NCI-H2227 treated with DMSO at 0.1 percent for 48 hours (cell line): ENCODE measurements around the gene ERRFI1.

Source experiments
- DNase-seq: peaks from one replicate; lab custom pipeline; 2025; lab: John Stamatoyannopoulos, UW

The ERRFI1 gene

DNA sequence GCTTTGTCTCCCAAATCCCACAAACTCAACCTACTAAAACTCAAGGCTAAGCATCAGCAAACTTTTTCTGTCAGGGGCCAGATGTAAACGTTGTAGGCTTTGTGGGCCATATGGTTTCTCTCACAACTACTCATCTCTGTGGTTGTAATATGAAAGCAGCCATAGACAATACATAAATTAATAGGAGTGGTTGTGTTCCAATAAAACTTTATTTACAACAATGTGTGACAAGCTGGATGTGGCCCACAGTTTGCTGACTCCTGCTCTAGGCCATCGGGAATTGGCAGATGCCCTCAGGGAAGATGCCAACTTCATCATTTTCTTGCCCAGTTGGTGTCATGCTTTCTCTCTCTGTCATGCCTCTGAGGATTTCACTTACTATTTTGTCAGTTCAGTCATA is 17.5 kb upstream of the ERRFI1 start:
- DNase-seq = no peak

DNA sequence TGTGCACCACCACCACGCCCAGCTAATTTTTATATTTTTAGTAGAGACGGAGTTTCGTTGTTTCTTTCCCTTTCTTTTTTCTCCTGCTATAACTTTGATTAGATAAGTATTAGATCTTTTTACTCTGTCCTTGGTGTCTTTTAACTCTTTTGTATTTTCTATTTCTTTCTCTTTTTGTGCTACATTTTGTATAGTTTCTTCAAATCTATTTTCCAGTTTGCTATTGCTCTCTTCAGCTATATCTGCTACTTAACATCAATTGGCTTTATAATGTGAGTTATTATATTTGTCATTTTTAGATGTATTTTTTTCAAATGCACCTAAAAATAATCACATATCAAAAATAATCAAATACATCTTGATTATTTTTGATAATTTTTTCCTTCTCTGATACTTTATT is 16.0 kb upstream of the ERRFI1 start:
- no peak for DNase-seq

DNA sequence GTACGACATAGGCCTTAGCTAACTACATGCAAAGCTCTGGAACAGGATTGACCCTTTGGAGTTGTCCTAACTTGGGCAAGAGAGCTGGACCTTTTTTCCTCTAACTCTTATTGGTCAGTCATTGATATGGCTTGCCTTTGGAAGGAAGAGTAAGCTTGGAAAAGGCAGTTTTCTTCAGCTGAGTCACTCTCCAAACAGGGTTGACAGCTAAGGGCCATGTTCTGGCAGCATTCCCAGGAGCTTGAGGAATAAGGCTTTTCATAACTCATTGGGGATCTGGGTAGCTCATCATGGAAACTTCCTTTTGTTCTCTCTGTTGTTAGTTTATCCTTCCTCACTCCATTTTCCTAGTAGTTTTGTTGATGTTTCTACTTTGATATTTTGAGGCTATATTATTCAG is 14.5 kb upstream of the ERRFI1 start:
- DNase-seq = no peak

DNA sequence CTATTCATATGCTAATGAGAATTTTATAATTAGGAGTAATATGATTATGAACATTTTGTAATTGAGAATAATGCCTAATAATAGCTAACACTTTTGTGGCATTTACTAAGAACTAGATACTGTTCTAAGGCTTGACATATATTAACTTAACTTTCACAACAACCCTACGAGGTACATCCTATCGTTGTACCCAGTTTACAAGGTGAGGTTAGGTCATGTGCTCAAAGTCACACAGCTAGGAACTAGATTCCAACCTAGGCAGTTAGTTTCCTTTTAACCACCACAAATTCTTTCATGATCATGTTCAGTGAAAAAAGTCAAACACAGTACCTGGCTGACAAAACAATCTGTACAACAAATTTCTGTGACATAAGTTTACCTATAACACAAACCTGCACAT is 13.0 kb upstream of the ERRFI1 start:
- no peak for DNase-seq

DNA sequence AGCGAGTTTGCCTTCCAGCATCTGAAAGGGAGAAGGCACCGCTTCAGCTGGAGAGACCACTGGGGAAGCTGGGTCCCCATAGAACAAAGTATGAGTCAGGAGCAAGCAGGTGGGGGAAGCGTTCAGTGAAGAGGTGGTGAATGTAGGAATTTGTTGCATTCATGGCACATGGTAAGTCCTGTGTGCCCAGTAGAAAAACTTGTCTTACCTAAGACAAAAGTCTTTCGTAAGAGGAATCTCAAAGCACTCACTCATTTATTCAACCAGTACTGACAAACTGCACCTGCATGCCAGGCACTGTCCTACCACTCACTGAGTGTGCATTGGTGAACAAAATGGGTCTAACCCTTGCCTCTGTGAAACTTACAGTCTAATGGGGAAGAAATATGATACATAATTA is 9.2 kb upstream of the ERRFI1 start:
- no peak for DNase-seq

DNA sequence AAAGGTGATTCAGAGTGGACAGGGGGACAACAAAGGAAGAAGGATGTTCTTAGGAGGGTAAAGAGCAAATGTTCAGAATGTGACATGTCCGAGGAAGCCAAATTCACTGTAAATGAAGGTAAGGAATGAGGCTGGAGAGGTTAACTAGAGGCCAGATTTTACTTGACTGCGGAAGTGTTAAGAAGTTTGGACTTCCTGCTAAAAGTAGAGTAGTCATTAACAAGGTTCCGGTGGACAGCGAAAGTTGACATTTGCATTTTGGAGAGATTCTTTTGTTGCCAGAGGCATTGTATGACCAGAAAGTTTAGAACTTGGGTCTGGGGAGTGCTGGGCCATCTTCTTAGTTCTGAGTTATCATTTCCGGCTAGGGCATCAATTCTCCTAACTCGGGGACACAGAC is 7.2 kb upstream of the ERRFI1 start:
- DNase-seq = no peak

DNA sequence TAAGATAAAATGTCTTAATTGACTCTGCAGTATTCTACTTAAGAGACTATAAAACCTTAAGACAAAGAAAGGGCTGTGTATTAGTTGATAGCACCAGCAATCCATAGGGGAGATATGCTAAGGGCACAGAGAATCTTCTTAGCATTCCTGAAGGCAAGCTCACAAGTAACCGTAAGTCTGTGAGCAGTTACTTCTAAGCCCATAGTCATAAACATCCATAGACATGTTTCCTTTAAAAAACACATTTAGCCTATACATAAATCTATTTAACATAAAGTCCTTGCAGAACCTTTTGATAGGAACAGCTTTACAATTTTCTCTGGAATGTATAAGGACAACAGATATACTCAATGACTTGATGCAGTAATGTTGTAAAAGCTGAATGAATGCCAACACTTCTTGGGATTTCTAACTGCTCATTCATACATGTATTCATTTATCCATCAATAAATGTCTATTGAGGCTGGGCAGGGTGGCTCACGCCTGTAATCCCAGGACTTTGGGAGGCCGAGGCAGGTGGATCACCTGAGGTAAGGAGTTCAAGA is 6.3 kb upstream of the ERRFI1 start:
- no peak for DNase-seq

DNA sequence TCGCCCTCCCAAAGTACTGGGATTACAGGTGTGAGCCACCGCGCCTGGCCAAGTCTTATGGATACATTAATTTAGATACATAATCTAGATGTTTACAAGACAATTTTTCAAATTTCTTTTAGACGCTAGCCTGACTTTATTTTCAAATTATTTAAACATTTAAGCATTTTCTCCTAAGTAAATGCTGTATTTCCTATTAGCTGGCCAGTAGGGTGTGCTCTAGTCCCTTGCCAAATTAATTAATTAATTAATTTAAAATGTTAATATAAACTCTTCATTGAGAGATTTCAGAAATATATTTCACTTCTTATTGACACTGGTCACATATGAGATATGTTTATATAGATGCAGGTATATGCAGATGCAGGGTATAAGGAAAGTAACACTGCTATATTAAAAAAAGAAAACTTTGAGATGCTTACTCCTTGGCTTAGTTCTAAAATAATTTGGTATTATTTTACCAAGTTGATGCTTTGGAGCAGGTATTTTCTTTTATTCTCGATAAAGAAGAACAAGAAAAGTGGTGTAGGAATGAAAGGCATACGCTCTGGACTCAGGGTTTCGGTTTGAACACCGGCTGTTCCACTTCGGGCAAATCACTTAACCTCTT is 5.2 kb upstream of the ERRFI1 start:
- DNase-seq = peak; percentile 46

DNA sequence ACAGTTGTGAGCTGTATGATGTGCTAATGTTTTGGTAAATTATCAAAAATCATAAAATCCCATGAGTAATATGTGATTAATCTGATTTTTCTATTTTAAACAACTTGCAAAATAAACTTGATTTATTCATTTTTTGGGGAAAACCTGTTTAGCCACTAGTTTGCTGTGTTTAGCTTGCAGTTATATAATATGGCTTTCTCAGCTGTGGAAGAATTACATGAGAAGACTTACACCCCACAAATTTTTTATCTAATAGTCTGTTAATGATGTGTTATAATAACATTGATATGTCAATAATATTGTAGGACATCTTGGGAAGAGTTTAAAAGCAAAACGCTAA is 2.4 kb upstream of the ERRFI1 start:
- DNase-seq = no peak

DNA sequence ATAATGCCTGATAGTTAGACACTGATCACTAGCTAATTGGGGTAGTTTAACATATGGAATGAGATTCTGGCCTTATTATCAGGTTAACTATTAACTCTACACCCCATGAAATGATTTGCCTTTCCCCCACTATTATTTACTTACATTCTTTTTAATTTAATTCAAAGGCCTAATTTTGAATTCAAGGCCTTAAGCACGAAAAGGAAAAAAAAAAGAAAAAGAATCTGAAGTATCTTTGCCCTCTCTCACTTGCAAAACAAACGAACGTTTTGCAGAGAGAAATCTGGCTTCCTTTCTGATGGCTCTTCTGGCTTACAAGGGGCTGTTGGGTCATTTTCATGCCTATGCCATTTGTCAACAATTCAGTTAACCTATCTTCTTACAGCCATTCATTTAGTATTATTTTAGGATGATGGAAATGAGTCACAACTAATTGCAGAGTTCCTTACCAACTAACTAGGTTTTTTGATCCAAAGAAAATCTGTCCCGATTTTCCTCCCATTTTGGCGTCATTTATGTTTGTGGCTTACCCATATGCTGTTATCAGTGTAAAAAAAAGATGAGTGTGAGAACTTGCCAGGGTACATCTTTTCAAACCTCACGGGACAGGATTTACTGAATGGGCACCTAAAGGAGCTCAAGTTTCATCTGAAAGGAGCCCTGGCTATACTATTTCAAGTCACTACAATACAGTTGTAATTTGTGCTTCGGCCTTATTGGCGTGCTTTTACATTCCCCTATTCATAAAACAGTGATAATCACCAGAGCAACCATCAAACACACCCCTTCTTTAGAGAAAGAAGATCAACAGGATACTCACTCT is 1.9 kb upstream of the ERRFI1 start:
- DNase-seq = no peak

DNA sequence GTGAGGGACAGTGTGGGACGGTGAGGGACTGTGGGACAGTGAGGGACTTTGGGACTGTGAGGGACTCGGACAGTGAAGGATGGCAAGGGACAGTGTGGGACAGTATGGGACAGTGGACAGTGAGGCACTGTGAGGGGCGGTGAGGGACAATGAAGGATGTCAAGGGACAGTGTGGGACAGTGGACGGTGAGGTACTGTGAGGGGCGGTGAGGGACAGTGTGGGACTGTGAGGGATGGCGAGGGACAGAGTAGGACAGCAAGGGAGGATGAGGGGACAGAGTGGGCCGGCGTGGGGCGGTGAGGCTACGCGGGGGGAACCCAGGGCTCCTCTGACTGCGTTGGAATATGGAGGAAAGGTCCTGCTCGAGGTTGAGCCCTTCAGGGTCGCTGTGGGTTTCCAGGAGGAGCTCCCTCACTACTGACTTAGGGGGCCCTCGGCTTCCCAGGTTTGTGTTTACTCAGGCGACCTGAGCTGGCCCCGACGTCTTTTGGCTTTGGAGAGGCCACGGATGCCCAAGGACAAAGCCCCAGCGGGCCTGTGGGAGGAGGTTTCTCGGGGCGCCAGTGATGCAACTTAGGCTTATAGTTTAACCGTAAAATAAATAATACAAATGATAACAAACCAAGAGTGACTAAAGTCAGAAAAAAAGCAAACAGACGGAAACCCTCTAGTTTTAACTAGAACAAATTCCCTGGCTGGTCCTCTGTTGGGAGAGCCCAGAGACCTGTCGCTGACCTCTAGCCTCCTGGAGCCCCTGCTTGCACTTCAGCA is 1.1 kb upstream of the ERRFI1 start:
- DNase-seq = no peak

DNA sequence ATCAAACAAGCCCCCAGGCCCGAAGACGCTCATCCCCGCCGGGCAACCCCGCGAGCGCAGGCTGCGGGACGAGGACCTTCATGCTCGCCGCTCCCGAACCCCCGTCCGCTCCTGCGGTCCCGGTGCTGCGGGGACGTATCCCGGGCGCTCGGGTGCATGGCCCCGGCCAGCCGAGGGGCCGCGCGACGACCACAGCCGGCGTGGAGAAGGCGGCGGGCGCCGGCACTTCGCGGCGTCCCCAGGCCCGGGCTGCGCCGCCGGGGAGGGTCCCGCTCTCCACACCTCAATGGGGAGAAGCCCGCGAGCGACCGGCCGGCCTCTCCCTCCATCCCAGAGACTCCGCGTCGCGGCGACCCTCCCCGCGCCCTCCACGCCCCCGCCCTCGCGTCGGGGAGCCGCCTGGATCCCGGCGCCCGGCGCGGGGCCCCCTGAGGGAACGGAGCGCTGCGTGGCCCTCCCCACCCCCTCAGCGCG is 401 bp downstream of the ERRFI1 start:
- DNase-seq = no peak

DNA sequence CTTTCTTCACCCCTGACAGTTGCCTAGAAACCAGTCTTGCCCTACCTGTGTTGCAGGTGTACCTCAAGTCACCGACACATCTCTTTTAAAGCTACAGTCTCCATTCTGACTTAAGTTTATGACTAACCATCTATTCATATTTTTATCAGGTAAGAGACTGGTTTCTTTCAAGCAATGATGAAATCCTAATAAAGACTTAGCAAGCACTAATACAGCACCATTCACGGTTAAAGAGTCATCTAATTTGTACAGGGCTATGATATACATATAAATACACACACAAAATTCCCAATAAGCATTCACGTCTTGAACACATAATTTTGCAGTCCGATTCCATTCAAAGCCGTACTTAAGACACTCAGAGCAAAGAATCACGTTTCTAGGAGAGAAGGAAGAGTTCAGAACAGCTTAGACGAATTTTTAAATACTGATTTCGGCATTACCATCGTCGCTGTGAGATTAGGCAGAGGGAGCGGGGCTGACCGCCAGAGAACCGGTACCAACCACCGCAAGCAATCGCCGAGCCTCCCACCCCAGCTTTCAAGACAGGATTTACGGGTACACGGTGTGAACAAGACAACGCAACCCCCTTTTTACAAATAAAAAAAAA is 943 bp downstream of the ERRFI1 start:
- peak; percentile 33 for DNase-seq

DNA sequence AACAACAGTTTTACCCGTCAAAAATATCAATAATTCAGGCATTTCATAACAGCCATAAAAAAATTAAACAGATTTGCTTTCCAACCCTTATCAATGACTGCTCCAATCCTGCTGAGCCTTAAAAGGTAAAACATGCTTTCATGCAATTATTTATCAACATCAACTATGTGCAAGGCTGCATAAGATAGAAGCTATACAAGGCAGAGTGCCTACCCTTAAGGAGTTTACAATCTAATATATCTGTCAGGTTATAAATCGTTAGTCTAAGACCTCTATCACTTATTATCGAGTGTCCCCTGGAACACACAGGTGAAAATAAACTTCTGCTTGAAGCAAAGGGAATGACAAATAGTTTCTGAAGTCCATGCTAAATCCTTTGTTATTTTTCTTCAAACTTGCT is 1.8 kb downstream of the ERRFI1 start:
- no peak for DNase-seq

DNA sequence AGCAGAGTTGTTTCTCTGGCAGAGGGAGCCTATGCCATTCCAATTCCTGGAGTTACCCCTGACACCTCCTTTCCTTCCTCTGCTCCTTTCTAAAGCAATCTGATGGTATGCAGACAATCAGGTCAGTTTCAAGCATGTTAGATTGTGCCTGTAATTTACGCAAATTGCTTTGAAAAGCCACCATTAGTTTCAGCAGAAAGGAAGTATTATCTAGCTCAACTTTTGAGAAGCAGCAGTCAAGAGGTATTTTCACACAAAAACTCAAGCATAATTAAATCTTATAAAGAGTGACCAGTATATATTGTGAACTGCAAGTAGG is 2.2 kb downstream of the ERRFI1 start:
- DNase-seq = no peak

DNA sequence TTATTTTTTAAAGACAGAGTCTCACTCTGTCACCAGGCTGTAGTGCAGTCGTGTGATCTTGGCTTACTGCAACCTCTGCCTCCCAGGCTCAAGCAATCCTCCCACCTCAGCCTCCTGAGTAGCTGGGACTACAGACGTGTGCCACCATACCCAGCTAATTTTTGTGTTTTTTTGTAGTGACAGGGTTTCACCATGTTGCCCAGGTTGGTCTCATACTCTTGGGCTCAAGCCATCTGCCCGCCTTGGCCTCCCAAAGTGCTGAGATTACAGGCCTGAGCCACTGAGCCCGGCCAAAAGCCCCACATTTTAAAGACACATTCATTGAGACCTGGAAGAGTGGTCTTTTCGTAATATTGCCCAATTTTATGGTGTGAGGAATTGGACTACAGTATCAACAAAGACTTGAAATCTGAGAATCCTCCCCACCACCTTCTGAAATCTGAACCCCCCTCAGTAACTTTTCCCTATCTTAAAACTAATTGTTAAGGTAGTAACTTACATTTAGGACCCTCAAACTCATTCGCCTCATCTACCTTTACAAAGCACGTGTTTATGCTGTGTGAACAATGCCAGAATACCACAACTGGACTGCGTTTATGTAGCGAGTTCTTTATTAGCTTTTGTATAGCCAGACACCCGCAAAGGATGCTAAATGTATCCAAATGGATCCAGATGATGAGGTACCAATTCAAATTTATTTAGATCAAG is 2.7 kb downstream of the ERRFI1 start:
- DNase-seq = no peak

DNA sequence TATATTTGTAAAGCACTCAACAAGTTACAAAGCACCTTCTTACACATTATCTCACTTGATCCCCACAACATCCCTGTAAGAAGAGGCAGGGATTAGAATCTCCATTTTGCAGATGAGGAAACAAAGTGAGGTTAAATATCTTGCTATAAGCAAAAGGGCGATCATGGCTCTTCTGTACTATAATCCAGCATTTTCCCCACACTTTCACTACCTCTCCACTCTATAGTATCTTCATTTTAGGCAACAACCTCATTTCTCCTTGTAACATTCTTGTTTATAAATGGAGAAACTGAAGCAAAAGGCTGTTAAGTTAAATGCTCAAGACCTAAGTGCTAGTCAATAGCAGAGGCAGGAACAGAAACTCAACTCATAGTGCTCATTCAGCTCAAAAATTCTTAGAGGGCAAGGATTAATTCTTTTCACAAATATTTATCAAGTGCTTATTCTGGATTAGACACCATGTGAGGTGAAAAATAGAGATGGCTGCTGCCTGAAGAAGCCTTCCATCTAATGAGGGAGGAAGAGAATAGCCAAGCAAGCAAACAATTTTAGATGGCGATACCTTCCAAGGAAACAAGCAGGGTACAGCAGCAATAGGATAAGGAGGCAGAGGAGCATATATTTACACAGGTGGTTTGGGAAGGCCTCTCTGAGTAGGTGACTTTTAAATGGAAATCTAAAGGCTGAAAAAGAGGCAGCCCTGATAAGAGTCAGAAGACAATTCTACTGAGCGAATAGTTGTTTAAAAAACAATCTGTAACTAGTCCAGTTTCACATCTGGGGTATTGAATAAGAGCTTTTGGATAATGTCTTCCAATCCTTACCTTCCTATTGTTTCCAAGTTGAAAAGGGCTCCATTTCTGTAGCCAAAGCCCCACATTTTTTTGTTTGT is 3.5 kb downstream of the ERRFI1 start:
- DNase-seq = no peak

DNA sequence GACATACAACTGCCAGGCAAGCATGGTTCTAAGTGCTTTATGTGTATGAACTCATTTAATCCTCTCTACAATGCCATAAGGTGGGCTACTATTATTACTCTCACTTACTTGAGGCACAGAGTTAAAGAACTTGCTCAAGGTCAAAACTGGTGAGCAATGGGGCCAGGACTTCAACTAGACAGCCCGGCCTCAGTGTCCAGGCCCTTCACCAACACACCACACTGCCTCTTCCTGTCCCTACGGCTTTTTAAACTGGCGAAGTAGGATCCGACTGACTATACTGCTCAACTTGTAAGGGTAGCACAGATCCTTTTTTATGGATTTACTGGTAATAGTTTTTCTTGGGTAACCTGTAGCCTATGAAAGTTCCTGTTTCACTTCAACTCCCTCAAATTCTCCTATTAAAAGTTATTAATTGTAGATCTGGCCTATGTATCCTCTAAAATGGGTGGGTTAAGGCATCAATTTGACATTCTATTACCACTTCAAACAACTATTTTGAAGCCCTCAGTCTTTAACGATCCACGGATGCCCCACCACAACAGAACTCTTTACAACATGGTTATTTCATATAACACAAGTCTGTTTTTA is 4.3 kb downstream of the ERRFI1 start:
- DNase-seq = no peak

DNA sequence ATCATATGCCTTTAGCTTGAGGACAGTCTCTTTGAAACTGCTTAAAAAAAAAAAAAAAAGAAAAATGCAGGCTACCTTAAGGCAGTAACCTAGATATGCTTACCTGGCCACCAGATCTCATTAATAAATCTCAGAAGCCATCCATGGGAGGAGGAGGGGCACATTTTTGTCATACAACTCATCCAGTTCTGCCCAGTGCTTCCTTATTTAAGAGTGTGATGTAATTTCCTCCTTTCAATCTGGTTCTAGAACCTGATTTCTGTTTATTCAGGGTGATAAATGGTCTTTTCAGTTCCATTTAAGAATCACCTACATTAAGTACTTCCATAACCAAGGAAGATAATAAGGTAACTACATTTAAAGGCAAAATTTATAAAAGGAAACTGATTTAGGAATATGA is 6.1 kb downstream of the ERRFI1 start:
- DNase-seq = no peak

DNA sequence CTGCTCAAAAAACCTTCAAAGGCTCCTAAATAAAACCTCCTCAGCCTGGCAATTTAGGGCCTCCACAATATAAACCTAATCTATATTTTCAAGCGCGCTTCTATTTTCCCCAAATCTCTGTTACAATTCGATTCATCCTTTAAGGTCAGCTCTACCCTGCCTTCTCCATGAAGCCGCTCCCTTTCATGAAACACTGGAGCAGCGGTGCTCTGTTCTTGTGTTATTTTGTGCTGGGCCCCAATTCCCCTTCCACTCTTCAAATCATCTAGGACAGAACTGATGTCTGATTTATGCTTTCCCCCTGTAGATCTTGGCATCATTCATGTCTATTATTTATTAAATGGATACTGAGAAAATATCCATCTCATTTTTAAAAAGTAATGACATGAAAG is 6.9 kb downstream of the ERRFI1 start:
- no peak for DNase-seq
